Activated naive CD4-positive, alpha-beta T cell treated with anti-CD3 and anti-CD28 coated beads, Interleukin-2, amount 50 U/mL, for 24 hours (primary cell): ENCODE data around the gene HLCS.
"Not testable (repeated sequence)": the region's sequence is repeated elsewhere in the genome, so short reads cannot be mapped to it uniquely, and the experiment has no call there.

Experiments used
- H3K27ac Mint-ChIP-seq: one replicate; pipeline ENCODE4 v1.8.0; 2021; ENCODE audit warnings: mild to moderate bottlenecking, mixed read lengths
- H3K27me3 Mint-ChIP-seq: one replicate; pipeline ENCODE4 v1.8.0; 2021; ENCODE audit warnings: mixed read lengths
- H3K36me3 Mint-ChIP-seq: one replicate; pipeline ENCODE4 v1.8.0; 2021; ENCODE audit warnings: mixed read lengths
- H3K4me1 Mint-ChIP-seq: one replicate; pipeline ENCODE4 v1.8.0; 2021; ENCODE audit warnings: mixed read lengths
- H3K4me3 Mint-ChIP-seq: one replicate; pipeline ENCODE4 v1.8.0; 2021; ENCODE audit warnings: mild to moderate bottlenecking, mixed read lengths
- H3K9me3 Mint-ChIP-seq: one replicate; pipeline ENCODE4 v1.8.0; 2021; ENCODE audit warnings: mixed read lengths

HLCS gene

DNA sequence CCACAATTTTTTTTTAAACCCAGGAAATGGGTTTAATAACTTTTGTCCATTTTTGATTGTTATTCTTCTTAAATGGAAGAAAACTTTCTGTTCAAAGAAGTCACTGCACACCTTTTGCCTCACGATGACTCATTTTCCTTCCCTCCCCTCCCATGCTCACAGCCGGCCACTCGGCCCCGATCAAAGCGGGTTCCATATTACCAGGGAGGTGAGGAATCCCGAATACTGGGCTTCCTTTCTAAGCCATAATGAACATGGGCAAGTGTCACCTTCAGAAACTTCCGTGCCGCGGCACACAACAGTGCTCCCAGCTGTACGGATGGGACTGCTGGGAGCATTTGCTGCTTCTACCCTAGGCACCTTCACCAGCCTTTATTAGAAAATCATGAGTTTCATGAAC lies 121.4 kb downstream of the HLCS start:
- H3K36me3 Mint-ChIP-seq: peaks cover 4% of the 10 kb centered on the region
- H3K4me3 Mint-ChIP-seq: no peak overlapping the region
- no peaks in the 10 kb centered on the region for H3K4me1 Mint-ChIP-seq
- no peak overlapping the region for H3K27ac Mint-ChIP-seq
- no peaks in the 10 kb centered on the region for H3K9me3 Mint-ChIP-seq
- H3K27me3 Mint-ChIP-seq: no peaks in the 10 kb centered on the region

DNA sequence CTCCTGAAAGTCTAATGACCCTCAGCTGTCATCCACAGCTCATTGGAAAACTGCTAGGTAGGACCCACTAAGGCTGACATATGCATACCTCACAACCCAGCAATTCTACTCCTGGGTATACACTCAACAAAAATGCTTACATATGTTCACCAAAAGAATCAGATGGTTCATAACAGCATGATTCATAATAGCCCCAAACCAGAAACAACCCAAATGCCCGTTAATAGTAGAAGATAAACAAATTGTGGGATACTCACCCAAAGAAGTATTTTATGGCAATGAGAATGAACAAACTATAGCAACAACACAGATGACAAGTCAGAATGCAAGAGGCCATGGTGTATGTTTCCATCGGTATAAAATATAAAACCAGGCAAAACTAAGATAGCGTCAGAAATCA lies 124.6 kb downstream of the HLCS start:
- H3K4me1 Mint-ChIP-seq: no peaks in the 10 kb centered on the region
- H3K36me3 Mint-ChIP-seq: peaks cover 6% of the 10 kb centered on the region
- H3K9me3 Mint-ChIP-seq: no peaks in the 10 kb centered on the region
- H3K4me3 Mint-ChIP-seq: no peak overlapping the region
- H3K27me3 Mint-ChIP-seq: no peaks in the 10 kb centered on the region
- H3K27ac Mint-ChIP-seq: no peak overlapping the region

DNA sequence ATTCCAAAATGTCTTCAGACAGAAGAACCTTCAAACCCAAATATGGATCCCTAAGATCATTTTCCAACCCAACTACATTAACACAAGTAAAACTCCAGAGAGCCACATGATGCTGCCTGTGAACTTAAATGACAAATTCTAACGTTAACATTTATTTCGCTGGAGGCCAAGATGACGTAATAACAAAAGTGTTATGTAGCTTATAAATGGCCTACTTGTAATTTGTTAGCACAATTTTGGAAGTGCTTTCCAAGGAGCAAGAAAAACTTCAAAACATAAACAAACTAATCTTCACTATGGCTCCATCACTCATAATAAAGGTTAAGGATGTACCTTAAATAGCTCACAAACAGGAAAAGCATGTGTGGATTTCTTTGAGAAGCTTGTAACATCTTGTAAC lies 126.7 kb downstream of the HLCS start:
- Mint-ChIP-seq H3K9me3 (no peaks in the 10 kb centered on the region), H3K27ac (no peak overlapping the region), H3K4me1 (no peaks in the 10 kb centered on the region)

DNA sequence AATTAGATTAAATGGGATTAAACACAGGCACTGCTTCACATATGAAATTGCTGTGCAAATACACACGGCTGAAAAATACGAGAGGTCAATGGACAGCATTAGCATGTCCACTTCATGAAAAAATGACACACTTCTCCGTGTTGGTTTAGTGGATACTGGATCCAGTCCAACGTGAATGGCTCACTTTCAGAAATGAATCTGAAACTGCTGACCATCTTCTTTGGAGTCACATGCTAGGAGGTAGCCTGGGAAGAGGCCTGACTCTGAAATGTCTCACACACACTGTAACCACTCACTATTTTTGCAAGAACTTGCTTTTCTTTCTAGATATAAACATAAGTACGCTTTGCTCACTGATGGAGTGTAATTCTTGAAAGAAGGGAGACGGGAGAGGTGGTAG lies 127.3 kb downstream of the HLCS start:
- Mint-ChIP-seq H3K27me3 (no peaks in the 10 kb centered on the region), H3K36me3 (peaks cover 9% of the 10 kb centered on the region), H3K27ac (no peak overlapping the region), H3K4me1 (no peaks in the 10 kb centered on the region), H3K9me3 (no peaks in the 10 kb centered on the region), H3K4me3 (no peak overlapping the region)

More for the DNA sequence above, 126.7 kb downstream of the HLCS start:
- H3K4me3 Mint-ChIP-seq: no peak overlapping the region
- peaks cover 8% of the 10 kb centered on the region for H3K36me3 Mint-ChIP-seq
- H3K27me3 Mint-ChIP-seq: no peaks in the 10 kb centered on the region

- peaks cover 6% of the 10 kb centered on the region for H3K36me3 Mint-ChIP-seq
- no peaks in the 10 kb centered on the region for H3K27me3 Mint-ChIP-seq
- no peak overlapping the region for H3K4me3 Mint-ChIP-seq
- H3K9me3 Mint-ChIP-seq: no peaks in the 10 kb centered on the region
- peaks cover 4% of the 10 kb centered on the region for H3K4me1 Mint-ChIP-seq
- H3K27ac Mint-ChIP-seq: no peak overlapping the region
These were observed 131.1 kb downstream of the HLCS start for GRCh38 chr21:36835383-36835795.

DNA sequence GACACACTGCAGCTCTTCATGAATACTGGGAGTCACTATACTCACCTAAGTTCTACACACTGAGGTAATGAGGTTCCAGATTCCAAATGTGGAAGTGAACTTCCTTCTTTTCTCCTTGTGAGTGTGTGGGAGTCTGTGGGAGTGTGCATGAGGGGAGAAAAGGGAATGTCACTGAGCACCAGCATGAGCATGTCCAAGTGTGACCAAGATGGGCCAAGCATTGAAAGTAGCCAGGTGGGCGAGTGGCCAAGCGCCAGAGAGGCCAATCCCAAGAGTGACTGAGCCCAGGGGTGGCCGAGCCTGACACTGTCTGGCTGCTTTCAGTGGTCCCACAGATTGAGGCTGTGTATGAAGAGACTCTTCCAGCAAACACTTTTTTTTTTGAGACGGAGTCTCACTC lies 132.3 kb downstream of the HLCS start:
- Mint-ChIP-seq H3K36me3 (peaks cover 6% of the 10 kb centered on the region), H3K27me3 (no peaks in the 10 kb centered on the region), H3K9me3 (no peaks in the 10 kb centered on the region), H3K4me3 (no peak overlapping the region), H3K27ac (no peak overlapping the region), H3K4me1 (peaks cover 4% of the 10 kb centered on the region)

DNA sequence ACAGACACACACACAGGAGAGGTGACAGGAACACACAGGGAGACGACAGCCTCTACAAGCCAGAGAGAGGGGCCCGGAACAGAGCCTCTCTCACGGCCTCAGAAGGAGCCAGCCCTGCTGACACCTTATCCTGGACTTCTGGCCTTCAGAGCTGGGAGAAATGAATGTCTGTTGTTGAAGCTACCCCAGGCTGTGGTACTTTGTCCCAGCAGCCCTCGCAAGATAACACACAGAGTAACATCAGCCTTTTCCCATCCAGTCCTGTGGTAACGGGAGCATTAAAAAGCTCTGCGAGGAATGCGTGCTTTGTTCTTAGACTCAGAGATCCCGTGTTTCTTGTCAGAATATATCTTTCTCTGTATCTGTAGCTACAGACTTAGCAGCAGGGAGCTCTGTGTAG lies 136.4 kb downstream of the HLCS start:
- Mint-ChIP-seq H3K27me3 (no peaks in the 10 kb centered on the region), H3K4me3 (no peak overlapping the region), H3K27ac (no peak overlapping the region), H3K9me3 (no peaks in the 10 kb centered on the region), H3K4me1 (peaks cover 4% of the 10 kb centered on the region), H3K36me3 (peaks cover 9% of the 10 kb centered on the region)

DNA sequence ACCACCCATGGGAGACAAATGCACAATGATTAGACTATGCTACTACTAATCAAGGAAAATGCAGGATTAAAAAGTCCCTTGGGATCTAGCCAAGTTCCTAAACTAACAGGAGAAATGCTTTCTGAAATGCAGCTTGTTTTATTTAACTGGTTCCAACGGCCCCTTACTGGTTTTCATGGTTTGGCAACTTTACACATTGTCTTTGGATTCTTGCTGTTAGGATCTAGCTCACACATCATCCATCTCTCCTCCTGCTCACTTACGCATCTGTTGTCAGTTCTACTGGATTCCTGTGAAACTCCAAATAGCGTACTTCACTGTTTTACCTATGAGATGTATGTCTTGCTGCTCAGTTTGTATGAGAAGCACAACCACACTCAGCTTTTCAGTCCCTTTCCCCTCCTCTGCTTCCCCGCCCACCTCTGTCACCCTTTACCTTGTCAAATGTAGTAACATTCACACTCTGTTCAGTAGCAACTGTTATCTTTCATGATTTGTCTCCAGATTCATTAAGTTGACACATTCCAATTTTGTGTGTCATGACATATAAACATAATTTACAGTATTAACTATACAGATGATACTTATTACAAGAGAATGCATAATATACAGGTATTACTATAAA lies 137.5 kb downstream of the HLCS start:
- Mint-ChIP-seq H3K36me3 (peaks cover 17% of the 10 kb centered on the region), H3K27ac (no peak overlapping the region), H3K4me1 (peaks cover 4% of the 10 kb centered on the region), H3K27me3 (no peaks in the 10 kb centered on the region), H3K9me3 (no peaks in the 10 kb centered on the region), H3K4me3 (no peak overlapping the region)

GRCh38 chr21:36828208-36828607 lies 138.3 kb downstream of the HLCS start:
- peaks cover 4% of the 10 kb centered on the region for H3K4me1 Mint-ChIP-seq
- H3K27ac Mint-ChIP-seq: no peak overlapping the region
- H3K4me3 Mint-ChIP-seq: no peak overlapping the region
- peaks cover 20% of the 10 kb centered on the region for H3K36me3 Mint-ChIP-seq
- H3K9me3 Mint-ChIP-seq: no peaks in the 10 kb centered on the region
- no peaks in the 10 kb centered on the region for H3K27me3 Mint-ChIP-seq

- Mint-ChIP-seq H3K4me1 (no peaks in the 10 kb centered on the region), H3K4me3 (no peak overlapping the region), H3K9me3 (no peaks in the 10 kb centered on the region), H3K36me3 (peaks cover 22% of the 10 kb centered on the region), H3K27me3 (no peaks in the 10 kb centered on the region), H3K27ac (no peak overlapping the region)
These were observed 140.8 kb downstream of the HLCS start for GRCh38 chr21:36825658-36826057.

DNA sequence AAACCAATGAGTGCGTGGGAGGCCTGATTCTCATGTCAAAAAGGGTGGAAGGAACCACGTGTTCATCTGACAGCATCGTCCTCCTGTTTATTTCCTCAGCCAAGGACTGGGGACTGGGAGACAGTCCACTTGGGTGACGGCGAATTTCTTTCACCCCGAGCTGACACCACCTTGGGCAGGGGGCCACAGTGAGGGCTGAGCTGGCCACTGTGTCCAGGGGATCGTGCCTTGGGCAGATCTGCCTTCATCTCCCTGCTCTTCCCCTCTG lies 145.5 kb downstream of the HLCS start:
- no peaks in the 10 kb centered on the region for H3K9me3 Mint-ChIP-seq
- no peaks in the 10 kb centered on the region for H3K27me3 Mint-ChIP-seq
- H3K36me3 Mint-ChIP-seq: peaks cover 20% of the 10 kb centered on the region
- H3K27ac Mint-ChIP-seq: no peak overlapping the region
- no peak overlapping the region for H3K4me3 Mint-ChIP-seq
- H3K4me1 Mint-ChIP-seq: no peaks in the 10 kb centered on the region

DNA sequence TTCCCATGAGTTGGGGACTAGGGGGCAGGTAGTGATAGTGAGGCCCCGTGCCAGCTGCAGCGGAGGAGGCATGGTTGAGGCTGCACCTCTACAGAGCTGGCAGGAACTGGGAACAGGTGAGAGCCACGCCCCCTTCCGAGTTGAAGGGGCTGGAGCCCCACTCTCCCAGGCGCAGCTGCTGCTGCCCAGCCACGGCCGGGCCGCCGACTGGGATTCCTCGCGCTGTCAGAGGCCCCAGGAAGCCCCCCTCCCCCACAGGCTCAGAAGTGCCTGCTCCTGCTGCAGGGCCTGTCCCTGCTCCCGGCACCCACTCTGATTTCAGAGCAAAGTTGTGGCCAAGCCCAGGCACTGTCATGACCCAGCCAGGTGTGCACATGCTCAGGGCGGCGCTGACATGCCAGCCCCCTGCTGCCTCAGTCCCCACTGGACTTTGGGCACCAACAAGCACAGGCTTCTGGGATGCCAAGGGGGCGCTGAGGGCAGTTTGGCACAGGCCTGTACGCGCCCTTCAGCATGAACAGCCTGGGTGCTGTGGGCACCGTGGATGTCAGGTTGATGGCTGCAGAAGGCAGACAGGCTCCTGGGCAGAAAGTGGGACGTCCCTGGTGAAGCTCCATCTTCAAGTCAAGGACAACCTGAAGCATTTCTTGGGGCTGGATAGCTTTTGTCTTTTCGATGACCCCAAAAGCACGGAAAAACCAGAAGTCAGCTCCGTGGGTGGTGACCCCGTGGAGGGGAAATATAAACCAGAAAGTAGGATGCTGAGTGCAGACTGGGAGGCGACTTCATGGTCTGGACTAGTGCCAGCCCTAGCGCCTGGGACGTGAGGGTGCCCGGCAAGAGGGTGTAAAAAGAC lies 146.1 kb downstream of the HLCS start:
- no peak overlapping the region for H3K27ac Mint-ChIP-seq
- no peaks in the 10 kb centered on the region for H3K4me1 Mint-ChIP-seq
- H3K9me3 Mint-ChIP-seq: no peaks in the 10 kb centered on the region
- H3K4me3 Mint-ChIP-seq: no peak overlapping the region
- H3K27me3 Mint-ChIP-seq: no peaks in the 10 kb centered on the region
- H3K36me3 Mint-ChIP-seq: peaks cover 16% of the 10 kb centered on the region

GRCh38 chr21:36817732-36818450 lies 148.6 kb downstream of the HLCS start:
- H3K4me3 Mint-ChIP-seq: no peak overlapping the region
- peaks cover 6% of the 10 kb centered on the region for H3K36me3 Mint-ChIP-seq
- H3K9me3 Mint-ChIP-seq: no peaks in the 10 kb centered on the region
- no peak overlapping the region for H3K27ac Mint-ChIP-seq
- H3K4me1 Mint-ChIP-seq: no peaks in the 10 kb centered on the region
- H3K27me3 Mint-ChIP-seq: no peaks in the 10 kb centered on the region

GRCh38 chr21:36816561-36817130 lies 149.8 kb downstream of the HLCS start:
- Mint-ChIP-seq H3K4me3 (no peak overlapping the region), H3K36me3 (peaks cover 4% of the 10 kb centered on the region), H3K4me1 (no peaks in the 10 kb centered on the region), H3K27ac (no peak overlapping the region), H3K27me3 (no peaks in the 10 kb centered on the region), H3K9me3 (no peaks in the 10 kb centered on the region)

DNA sequence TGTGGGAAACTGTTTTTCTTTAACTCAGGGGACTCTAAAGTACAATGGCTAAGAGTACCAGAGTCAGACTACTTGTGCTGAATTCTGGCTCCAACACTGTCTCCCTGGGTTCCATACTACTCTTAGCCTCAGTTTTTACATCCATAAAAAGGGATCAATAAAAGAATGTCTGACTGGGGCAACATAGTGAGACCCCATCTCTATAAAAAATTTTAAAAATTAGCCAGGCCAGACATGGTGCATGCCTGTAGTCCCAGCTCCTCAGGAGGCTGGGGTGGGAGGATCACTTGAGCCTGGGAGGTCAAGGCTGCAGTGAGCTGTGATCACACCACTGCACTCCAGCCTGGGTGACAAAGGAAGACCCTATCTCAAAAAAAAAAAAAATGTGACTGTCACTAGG lies 150.4 kb downstream of the HLCS start:
- H3K27ac Mint-ChIP-seq: not testable (repeated sequence)

GRCh38 chr21:36815284-36815683 lies 151.2 kb downstream of the HLCS start:
- H3K36me3 Mint-ChIP-seq: peaks cover 4% of the 10 kb centered on the region
- H3K9me3 Mint-ChIP-seq: no peaks in the 10 kb centered on the region
- H3K27me3 Mint-ChIP-seq: no peaks in the 10 kb centered on the region
- no peak overlapping the region for H3K4me3 Mint-ChIP-seq
- H3K27ac Mint-ChIP-seq: no peak overlapping the region
- no peaks in the 10 kb centered on the region for H3K4me1 Mint-ChIP-seq

More for the DNA sequence above, 150.4 kb downstream of the HLCS start:
- H3K36me3 Mint-ChIP-seq, H3K4me3 Mint-ChIP-seq, H3K27me3 Mint-ChIP-seq, H3K9me3 Mint-ChIP-seq, H3K4me1 Mint-ChIP-seq: not testable (repeated sequence)
